WTC11 (cell line): ENCODE results near the gene SLIT1. TPM values are rescaled to one million over a fixed set of nuclear protein-coding genes. Genes with fewer than 3 reads are reported as not detected.

Experiments used
- ATAC-seq: fragments of 200-7000 bp; cut with Tn5 transposase; 2 replicates; pipeline ENCODE4 v1.10.0; 2021; ENCODE audit warnings: mild to moderate bottlenecking, moderate library complexity
- CTCF ChIA-PET: fragments of 300-600 bp; sonication (Branson Sonifier 250); formaldehyde crosslinking; loops from one replicate; lab custom pipeline; 2021; ENCODE audit warnings: antibody characterized with exemption; lab: Charles Lee
- POLR2A ChIA-PET: fragments of 350-600 bp; sonication (Branson Sonifier 250); formaldehyde crosslinking; loops from one replicate; lab custom pipeline; 2021; ENCODE audit warnings: antibody characterized with exemption; lab: Charles Lee
- DNase-seq: peaks from one replicate; pipeline ENCODE4 v3.0.0; 2021; ENCODE audit warnings: low spot score
- H3K27ac Mint-ChIP-seq: 2 replicates; pipeline ENCODE4 v1.8.0; 2021; ENCODE audit warnings: mixed read lengths
- H3K27me3 Mint-ChIP-seq: 2 replicates; pipeline ENCODE4 v1.8.0; 2021; ENCODE audit warnings: low read depth, mild to moderate bottlenecking, moderate library complexity, mixed read lengths
- H3K36me3 Mint-ChIP-seq: 2 replicates; pipeline ENCODE4 v1.8.0; 2021; ENCODE audit warnings: mixed read lengths
- H3K4me1 Mint-ChIP-seq: 2 replicates; pipeline ENCODE4 v1.8.0; 2022; ENCODE audit warnings: mixed read lengths
- H3K4me3 Mint-ChIP-seq: 2 replicates; pipeline ENCODE4 v1.8.0; 2021; ENCODE audit warnings: mild to moderate bottlenecking, moderate library complexity, mixed read lengths
- H3K9me3 Mint-ChIP-seq: 2 replicates; pipeline ENCODE4 v1.8.0; 2021; ENCODE audit warnings: mixed read lengths
- GABPB1 ChIP-seq: sonication (generic); formaldehyde crosslinking; IDR thresholded peaks from 2 replicates; pipeline ENCODE4 v1.8.1; 2023; ENCODE audit warnings: mild to moderate bottlenecking, missing genetic modification reagents
- GRHL2 ChIP-seq: fragments of 250-450 bp; sonication (Bioruptor Pico); IDR thresholded peaks from 2 replicates; pipeline ENCODE4 v1.8.0; 2022; ENCODE audit warnings: mild to moderate bottlenecking, moderate library complexity; ENCODE audit not compliant: insufficient replicate concordance, severe bottlenecking
- NFYB ChIP-seq: sonication (generic); formaldehyde crosslinking; conservative IDR thresholded peaks from 2 replicates; pipeline ENCODE4 v1.8.0; 2022; ENCODE audit warnings: low read depth, missing genetic modification reagents
- RORB ChIP-seq: fragments of 250-450 bp; sonication (Bioruptor Pico); IDR thresholded peaks from 2 replicates; pipeline ENCODE4 v1.9.0; 2021; ENCODE audit warnings: mild to moderate bottlenecking
- TCF7 ChIP-seq: sonication (generic); formaldehyde crosslinking; IDR thresholded peaks from 2 replicates; pipeline ENCODE4 v1.8.0; 2022; ENCODE audit warnings: mild to moderate bottlenecking, low read depth, missing genetic modification reagents, moderate library complexity
- TEAD4 ChIP-seq: sonication (generic); formaldehyde crosslinking; IDR thresholded peaks from 2 replicates; pipeline ENCODE4 v1.8.0; 2022; ENCODE audit warnings: mild to moderate bottlenecking, missing genetic modification reagents
- ZBTB21 ChIP-seq: sonication (generic); formaldehyde crosslinking; IDR thresholded peaks from 2 replicates; pipeline ENCODE4 v1.8.1; 2023; ENCODE audit warnings: mild to moderate bottlenecking, missing genetic modification reagents, borderline replicate concordance
- ZNF121 ChIP-seq: sonication (generic); formaldehyde crosslinking; IDR thresholded peaks from 2 replicates; pipeline ENCODE4 v1.8.0; 2023; ENCODE audit warnings: missing genetic modification reagents
- ZNF263 ChIP-seq: sonication (generic); formaldehyde crosslinking; IDR thresholded peaks from 2 replicates; pipeline ENCODE4 v1.8.1; 2022; ENCODE audit warnings: low read depth, mild to moderate bottlenecking, moderate library complexity, missing genetic modification reagents
- ZNF416 ChIP-seq: fragments of 250-450 bp; sonication (Bioruptor Pico); IDR thresholded peaks from 2 replicates; pipeline ENCODE4 v1.9.0; 2021; ENCODE audit warnings: mild to moderate bottlenecking, inconsistent platforms
- ZNF512 ChIP-seq: sonication (generic); formaldehyde crosslinking; IDR thresholded peaks from 2 replicates; pipeline ENCODE4 v1.8.1; 2022; ENCODE audit warnings: missing genetic modification reagents, borderline replicate concordance
- total RNA-seq: library from RNA; stranded (reverse); gene quantifications from 3 replicates; pipeline ENCODE4 v1.2.3, GENCODE V29; 2021
- TF ChIP-seq, protein P1 (sequence below): fragments of 200-600 bp; IDR thresholded peaks from 2 replicates; pipeline ENCODE4 v1.8.0; 2022; ENCODE audit warnings: antibody characterized with exemption
- TF ChIP-seq, protein P2 (sequence below): sonication (generic); formaldehyde crosslinking; IDR thresholded peaks from 2 replicates; pipeline ENCODE4 v1.8.0; 2023; ENCODE audit warnings: missing genetic modification reagents, mild to moderate bottlenecking, borderline replicate concordance
- TF ChIP-seq, protein P3 (sequence below): sonication (generic); formaldehyde crosslinking; IDR thresholded peaks from 2 replicates; pipeline ENCODE4 v1.8.0; 2022; ENCODE audit warnings: mild to moderate bottlenecking, missing genetic modification reagents

Gene SLIT1
- total RNA-seq, 1 experiment from 2014 or later = 1.6 TPM

- TF ChIP-seq ZNF512 (no peak), NFYB (CRISPR knock-in tag) (no peak), TEAD4 (no peak), RORB (CRISPR knock-in tag) (no peak), GRHL2 (CRISPR knock-in tag) (no peak), ZBTB21 (CRISPR knock-in tag) (no peak), ZNF121 (CRISPR knock-in tag) (no peak), ZNF416 (CRISPR knock-in tag) (no peak), TCF7 (CRISPR knock-in tag) (no peak), ZNF263 (CRISPR knock-in tag) (no peak)
These were observed 138.5 kb downstream of the SLIT1 start (continued) for GRCh38 chr10:97047083-97047736.

DNA sequence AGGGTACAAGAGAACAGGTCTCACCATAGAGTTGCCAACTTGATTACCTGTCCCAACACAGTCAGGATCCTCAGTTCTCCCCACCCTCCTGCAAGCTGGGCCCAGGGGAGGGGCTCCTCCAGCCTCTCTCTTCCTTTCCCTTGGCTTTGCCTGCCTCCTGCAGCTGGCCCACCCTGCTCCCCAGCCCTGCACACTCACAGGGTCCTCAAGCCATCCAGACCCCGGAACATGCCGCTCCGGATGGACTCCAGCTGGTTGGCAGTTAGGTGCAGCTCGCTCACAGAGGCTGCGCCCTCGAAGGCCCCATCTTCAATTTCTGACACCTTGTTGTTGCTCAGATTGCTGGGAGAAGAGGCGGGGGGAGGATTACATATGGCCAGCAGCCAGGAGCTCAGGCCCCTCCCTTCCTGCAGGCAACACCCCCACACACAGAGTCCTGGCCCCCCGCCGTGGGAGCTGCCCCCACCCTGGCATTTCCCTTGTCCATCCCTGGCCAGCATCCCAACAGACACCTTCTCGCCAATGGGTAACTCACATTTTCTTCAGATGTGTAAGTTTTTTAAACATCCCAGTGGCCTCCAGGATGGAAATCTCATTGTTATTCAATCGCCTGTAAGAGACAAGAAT is 139.2 kb downstream of the SLIT1 start:
- ATAC-seq (no peak), DNase-seq (no peak)
- H3K4me1 Mint-ChIP-seq = peaks cover 9% of the 10 kb centered on the region; the same call in 1 of the 2 replicates
- H3K36me3 Mint-ChIP-seq = peaks cover 3% of the 10 kb centered on the region; the same call in 1 of the 2 replicates
- H3K9me3 Mint-ChIP-seq = peaks cover 4% of the 10 kb centered on the region; the same call in 1 of the 2 replicates
- POLR2A ChIA-PET = no interaction called here
- TF ChIP-seq, protein P1, sequence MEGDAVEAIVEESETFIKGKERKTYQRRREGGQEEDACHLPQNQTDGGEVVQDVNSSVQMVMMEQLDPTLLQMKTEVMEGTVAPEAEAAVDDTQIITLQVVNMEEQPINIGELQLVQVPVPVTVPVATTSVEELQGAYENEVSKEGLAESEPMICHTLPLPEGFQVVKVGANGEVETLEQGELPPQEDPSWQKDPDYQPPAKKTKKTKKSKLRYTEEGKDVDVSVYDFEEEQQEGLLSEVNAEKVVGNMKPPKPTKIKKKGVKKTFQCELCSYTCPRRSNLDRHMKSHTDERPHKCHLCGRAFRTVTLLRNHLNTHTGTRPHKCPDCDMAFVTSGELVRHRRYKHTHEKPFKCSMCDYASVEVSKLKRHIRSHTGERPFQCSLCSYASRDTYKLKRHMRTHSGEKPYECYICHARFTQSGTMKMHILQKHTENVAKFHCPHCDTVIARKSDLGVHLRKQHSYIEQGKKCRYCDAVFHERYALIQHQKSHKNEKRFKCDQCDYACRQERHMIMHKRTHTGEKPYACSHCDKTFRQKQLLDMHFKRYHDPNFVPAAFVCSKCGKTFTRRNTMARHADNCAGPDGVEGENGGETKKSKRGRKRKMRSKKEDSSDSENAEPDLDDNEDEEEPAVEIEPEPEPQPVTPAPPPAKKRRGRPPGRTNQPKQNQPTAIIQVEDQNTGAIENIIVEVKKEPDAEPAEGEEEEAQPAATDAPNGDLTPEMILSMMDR = no peak
- TF ChIP-seq, protein P2, sequence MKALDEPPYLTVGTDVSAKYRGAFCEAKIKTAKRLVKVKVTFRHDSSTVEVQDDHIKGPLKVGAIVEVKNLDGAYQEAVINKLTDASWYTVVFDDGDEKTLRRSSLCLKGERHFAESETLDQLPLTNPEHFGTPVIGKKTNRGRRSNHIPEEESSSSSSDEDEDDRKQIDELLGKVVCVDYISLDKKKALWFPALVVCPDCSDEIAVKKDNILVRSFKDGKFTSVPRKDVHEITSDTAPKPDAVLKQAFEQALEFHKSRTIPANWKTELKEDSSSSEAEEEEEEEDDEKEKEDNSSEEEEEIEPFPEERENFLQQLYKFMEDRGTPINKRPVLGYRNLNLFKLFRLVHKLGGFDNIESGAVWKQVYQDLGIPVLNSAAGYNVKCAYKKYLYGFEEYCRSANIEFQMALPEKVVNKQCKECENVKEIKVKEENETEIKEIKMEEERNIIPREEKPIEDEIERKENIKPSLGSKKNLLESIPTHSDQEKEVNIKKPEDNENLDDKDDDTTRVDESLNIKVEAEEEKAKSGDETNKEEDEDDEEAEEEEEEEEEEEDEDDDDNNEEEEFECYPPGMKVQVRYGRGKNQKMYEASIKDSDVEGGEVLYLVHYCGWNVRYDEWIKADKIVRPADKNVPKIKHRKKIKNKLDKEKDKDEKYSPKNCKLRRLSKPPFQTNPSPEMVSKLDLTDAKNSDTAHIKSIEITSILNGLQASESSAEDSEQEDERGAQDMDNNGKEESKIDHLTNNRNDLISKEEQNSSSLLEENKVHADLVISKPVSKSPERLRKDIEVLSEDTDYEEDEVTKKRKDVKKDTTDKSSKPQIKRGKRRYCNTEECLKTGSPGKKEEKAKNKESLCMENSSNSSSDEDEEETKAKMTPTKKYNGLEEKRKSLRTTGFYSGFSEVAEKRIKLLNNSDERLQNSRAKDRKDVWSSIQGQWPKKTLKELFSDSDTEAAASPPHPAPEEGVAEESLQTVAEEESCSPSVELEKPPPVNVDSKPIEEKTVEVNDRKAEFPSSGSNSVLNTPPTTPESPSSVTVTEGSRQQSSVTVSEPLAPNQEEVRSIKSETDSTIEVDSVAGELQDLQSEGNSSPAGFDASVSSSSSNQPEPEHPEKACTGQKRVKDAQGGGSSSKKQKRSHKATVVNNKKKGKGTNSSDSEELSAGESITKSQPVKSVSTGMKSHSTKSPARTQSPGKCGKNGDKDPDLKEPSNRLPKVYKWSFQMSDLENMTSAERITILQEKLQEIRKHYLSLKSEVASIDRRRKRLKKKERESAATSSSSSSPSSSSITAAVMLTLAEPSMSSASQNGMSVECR (CRISPR knock-in tag) = no peak
- TF ChIP-seq GABPB1 (CRISPR knock-in tag) = no peak
- TF ChIP-seq, protein P3, sequence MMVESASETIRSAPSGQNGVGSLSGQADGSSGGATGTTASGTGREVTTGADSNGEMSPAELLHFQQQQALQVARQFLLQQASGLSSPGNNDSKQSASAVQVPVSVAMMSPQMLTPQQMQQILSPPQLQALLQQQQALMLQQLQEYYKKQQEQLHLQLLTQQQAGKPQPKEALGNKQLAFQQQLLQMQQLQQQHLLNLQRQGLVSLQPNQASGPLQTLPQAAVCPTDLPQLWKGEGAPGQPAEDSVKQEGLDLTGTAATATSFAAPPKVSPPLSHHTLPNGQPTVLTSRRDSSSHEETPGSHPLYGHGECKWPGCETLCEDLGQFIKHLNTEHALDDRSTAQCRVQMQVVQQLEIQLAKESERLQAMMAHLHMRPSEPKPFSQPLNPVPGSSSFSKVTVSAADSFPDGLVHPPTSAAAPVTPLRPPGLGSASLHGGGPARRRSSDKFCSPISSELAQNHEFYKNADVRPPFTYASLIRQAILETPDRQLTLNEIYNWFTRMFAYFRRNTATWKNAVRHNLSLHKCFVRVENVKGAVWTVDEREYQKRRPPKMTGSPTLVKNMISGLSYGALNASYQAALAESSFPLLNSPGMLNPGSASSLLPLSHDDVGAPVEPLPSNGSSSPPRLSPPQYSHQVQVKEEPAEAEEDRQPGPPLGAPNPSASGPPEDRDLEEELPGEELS = no peak
- no peak overlapping the region for H3K27ac Mint-ChIP-seq
- no peaks in the 10 kb centered on the region; the same call in 1 of the 2 replicates for H3K27me3 Mint-ChIP-seq
- CTCF ChIA-PET = interaction anchor here (1.4 to 2.4 kb wide), 4 partner anchors 9 to 26 kb away, joined by 3 to 8 read pairs (median 6); no protein-coding TSS in a partner anchor
- H3K4me3 Mint-ChIP-seq = no peak overlapping the region
